Chondrocyte (in vitro differentiated cells): ENCODE measurements around the gene NAP1L1. TPM values are rescaled to one million over a fixed set of nuclear protein-coding genes. Genes with fewer than 3 reads are reported as not detected.

Source experiments
- DNase-seq: peaks from one replicate; pipeline ENCODE4 v3.0.0; 2021; ENCODE audit warnings: mixed read lengths, low spot score
- H3K27ac Mint-ChIP-seq: one replicate; pipeline ENCODE4 v1.8.0; 2021; ENCODE audit warnings: mild to moderate bottlenecking, moderate library complexity, mixed read lengths; ENCODE audit not compliant: unreplicated experiment
- H3K27me3 Mint-ChIP-seq: 2 replicates; pipeline ENCODE4 v1.8.0; 2021; ENCODE audit warnings: low read depth, mixed read lengths
- H3K36me3 Mint-ChIP-seq: 2 replicates; pipeline ENCODE4 v1.8.0; 2021; ENCODE audit warnings: low read depth, mixed read lengths
- H3K4me1 Mint-ChIP-seq: 2 replicates; pipeline ENCODE4 v1.8.0; 2021; ENCODE audit warnings: low read depth, mild to moderate bottlenecking, mixed read lengths
- H3K4me3 Mint-ChIP-seq: one replicate; pipeline ENCODE4 v1.8.0; 2021; ENCODE audit warnings: mild to moderate bottlenecking, moderate library complexity, mixed read lengths; ENCODE audit not compliant: unreplicated experiment
- H3K9me3 Mint-ChIP-seq: 2 replicates; pipeline ENCODE4 v1.8.0; 2021; ENCODE audit warnings: low read depth, mixed read lengths
- total RNA-seq: library from RNA; stranded (reverse); gene quantifications from 3 replicates; pipeline ENCODE4 v1.2.1, GENCODE V29; 2021
- TF ChIP-seq, protein P1 (sequence below): fragments of 200-600 bp; sonication (generic); IDR thresholded peaks from 2 replicates; pipeline ENCODE4 v1.5.0; 2021; ENCODE audit warnings: antibody characterized with exemption, mild to moderate bottlenecking, moderate library complexity

Gene NAP1L1
- total RNA-seq, 1 donor from 2014 or later = 386 TPM

DNA sequence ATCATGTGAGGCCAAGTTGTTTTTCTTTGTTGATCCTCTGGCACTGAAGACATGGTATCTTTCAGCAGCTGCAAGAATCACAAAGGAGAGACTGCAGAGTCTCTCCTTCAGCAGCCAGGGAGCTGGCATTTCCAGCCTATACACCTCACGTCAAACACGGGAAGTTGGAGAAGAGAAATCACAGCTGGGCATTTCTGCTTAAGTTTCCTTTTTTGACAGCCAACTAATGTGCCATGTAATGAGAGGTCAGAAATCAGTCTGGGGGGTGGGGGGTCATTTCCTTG is 81.2 kb downstream of the NAP1L1 start:
- DNase-seq = no peak
- no peak overlapping the region for H3K27ac Mint-ChIP-seq
- H3K4me1 Mint-ChIP-seq = peaks cover 3% of the 10 kb centered on the region
- TF ChIP-seq, protein P1, sequence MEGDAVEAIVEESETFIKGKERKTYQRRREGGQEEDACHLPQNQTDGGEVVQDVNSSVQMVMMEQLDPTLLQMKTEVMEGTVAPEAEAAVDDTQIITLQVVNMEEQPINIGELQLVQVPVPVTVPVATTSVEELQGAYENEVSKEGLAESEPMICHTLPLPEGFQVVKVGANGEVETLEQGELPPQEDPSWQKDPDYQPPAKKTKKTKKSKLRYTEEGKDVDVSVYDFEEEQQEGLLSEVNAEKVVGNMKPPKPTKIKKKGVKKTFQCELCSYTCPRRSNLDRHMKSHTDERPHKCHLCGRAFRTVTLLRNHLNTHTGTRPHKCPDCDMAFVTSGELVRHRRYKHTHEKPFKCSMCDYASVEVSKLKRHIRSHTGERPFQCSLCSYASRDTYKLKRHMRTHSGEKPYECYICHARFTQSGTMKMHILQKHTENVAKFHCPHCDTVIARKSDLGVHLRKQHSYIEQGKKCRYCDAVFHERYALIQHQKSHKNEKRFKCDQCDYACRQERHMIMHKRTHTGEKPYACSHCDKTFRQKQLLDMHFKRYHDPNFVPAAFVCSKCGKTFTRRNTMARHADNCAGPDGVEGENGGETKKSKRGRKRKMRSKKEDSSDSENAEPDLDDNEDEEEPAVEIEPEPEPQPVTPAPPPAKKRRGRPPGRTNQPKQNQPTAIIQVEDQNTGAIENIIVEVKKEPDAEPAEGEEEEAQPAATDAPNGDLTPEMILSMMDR = no peak
- no peak overlapping the region for H3K4me3 Mint-ChIP-seq
- H3K9me3 Mint-ChIP-seq = peaks cover 2% of the 10 kb centered on the region
- H3K27me3 Mint-ChIP-seq = peaks cover 2% of the 10 kb centered on the region
- H3K36me3 Mint-ChIP-seq = no peaks in the 10 kb centered on the region

- no peak for DNase-seq
- H3K4me1 Mint-ChIP-seq = peaks cover 4% of the 10 kb centered on the region
- H3K4me3 Mint-ChIP-seq = no peak overlapping the region
- H3K27me3 Mint-ChIP-seq = peaks cover 2% of the 10 kb centered on the region
- peaks cover 2% of the 10 kb centered on the region for H3K9me3 Mint-ChIP-seq
- no peaks in the 10 kb centered on the region for H3K36me3 Mint-ChIP-seq
- no peak overlapping the region for H3K27ac Mint-ChIP-seq
- TF ChIP-seq, protein P1 = no peak
Measured at GRCh38 chr12:76002598-76003354, 81.7 kb downstream of the NAP1L1 start.

DNA sequence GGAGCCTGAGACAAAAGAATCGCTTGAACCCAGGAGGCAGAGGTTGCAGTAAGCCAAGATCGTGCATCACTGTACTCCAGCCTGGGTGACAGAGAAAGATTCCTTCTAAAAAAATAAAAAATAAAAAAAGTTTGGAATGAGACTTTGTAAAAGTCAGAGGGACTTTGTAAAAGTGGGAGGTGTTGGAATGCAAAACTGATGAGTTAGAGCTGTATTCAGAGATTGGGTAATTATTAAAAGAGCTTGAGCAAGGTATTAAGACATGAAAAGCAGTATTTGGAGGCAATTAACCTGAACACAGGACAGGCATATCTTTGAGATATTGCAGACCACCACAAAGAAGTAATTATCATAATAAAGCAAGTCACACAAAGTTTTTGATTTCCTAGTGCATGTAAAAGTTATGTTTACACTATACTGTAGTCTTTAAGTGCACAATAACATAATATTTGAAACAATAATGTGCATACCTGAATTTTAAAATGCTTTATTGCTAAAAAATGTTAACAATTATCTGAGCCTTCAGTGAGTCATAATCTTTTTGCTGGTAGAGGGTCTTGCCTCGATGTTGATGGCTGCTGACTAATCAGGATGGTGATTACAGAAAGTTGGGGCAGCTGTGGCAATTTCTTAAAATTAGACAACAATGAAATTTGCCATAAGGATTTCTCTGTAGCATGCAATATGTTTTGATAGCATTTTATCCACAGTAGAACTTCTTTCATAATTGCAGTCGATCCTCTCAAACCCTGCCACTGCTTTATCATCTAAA is 86.0 kb downstream of the NAP1L1 start:
- no peaks in the 10 kb centered on the region for H3K36me3 Mint-ChIP-seq
- TF ChIP-seq, protein P1 = no peak
- H3K9me3 Mint-ChIP-seq = no peaks in the 10 kb centered on the region
- DNase-seq = no peak
- H3K27me3 Mint-ChIP-seq = no peaks in the 10 kb centered on the region
- no peak overlapping the region for H3K4me3 Mint-ChIP-seq
- no peak overlapping the region for H3K27ac Mint-ChIP-seq
- H3K4me1 Mint-ChIP-seq = peaks cover 12% of the 10 kb centered on the region

- Mint-ChIP-seq H3K27ac (no peak overlapping the region), H3K27me3 (no peaks in the 10 kb centered on the region), H3K4me1 (peaks cover 15% of the 10 kb centered on the region), H3K36me3 (no peaks in the 10 kb centered on the region), H3K4me3 (no peak overlapping the region), H3K9me3 (no peaks in the 10 kb centered on the region)
- TF ChIP-seq, protein P1 = no peak
- DNase-seq = no peak
Measured at GRCh38 chr12:75997658-75998057, 86.8 kb downstream of the NAP1L1 start.

GRCh38 chr12:75996861-75997447 is 87.5 kb downstream of the NAP1L1 start:
- Mint-ChIP-seq H3K36me3 (no peaks in the 10 kb centered on the region), H3K27ac (no peak overlapping the region), H3K4me3 (no peak overlapping the region), H3K4me1 (peaks cover 15% of the 10 kb centered on the region), H3K9me3 (no peaks in the 10 kb centered on the region), H3K27me3 (no peaks in the 10 kb centered on the region)
- no peak for DNase-seq
- TF ChIP-seq, protein P1 = no peak
